ENCODE measurements around the gene GIMAP8.

The GIMAP8 gene

GRCh38 chr7:150450491-150451001 is at the start of gene GIMAP8:
Gene GIMAP8, plus strand, starts transcription at chr7:150450630. Its CDS starts 16,069 bp downstream, at chr7:150466699.
- peak within 1 kb of the TSS; percentile 42; the same call in 1 of the 2 replicates for H3K4me3 ChIP-seq (ENCODE audit: low read length)
- no peak for TF ChIP-seq ZNF274 (IDR thresholded peaks at IDR 0.05; ENCODE audit: low read depth, low read length)

DNA sequence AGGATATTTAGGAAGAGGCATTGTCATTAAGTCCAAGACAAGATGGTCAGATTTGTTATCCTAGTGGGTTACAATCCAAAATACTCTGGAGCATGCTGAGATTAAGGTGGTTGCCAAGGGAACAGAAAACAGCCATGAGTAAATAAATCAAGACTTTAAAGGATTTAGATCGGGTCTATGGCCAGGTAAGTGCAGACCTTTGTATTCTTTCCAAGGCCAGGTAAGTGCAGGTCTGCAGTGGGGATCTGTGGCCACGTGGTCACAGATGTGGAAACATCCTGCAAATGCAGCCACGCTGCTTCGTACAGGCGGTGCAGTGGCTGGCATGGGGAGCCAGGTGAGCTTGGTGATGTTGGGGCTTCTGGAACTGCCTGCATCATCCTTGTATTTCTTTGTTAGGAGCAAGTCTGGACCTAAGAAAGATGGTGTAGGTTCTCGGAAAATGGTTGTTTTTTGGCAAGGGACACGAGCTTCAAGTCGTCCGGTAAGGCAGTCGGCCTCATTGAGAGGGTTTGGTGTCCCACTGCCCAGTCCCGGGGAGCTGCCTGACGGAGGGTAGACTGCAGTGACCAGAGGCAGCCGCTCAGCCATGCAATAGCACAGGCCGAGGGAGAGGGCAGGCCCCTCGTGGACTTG is 49.5 kb upstream of the GIMAP8 start:
- no peak for TF ChIP-seq ZNF274 (IDR thresholded peaks at IDR 0.05; ENCODE audit: low read depth, low read length)

GRCh38 chr7:150401424-150401790 is 49.0 kb upstream of the GIMAP8 start:
- no peak for TF ChIP-seq ZNF274 (IDR thresholded peaks at IDR 0.05; ENCODE audit: low read depth, low read length)

More for the DNA sequence above, 49.5 kb upstream of the GIMAP8 start:
- H3K4me3 ChIP-seq (ENCODE audit: low read length), result no peak overlapping the region

DNA sequence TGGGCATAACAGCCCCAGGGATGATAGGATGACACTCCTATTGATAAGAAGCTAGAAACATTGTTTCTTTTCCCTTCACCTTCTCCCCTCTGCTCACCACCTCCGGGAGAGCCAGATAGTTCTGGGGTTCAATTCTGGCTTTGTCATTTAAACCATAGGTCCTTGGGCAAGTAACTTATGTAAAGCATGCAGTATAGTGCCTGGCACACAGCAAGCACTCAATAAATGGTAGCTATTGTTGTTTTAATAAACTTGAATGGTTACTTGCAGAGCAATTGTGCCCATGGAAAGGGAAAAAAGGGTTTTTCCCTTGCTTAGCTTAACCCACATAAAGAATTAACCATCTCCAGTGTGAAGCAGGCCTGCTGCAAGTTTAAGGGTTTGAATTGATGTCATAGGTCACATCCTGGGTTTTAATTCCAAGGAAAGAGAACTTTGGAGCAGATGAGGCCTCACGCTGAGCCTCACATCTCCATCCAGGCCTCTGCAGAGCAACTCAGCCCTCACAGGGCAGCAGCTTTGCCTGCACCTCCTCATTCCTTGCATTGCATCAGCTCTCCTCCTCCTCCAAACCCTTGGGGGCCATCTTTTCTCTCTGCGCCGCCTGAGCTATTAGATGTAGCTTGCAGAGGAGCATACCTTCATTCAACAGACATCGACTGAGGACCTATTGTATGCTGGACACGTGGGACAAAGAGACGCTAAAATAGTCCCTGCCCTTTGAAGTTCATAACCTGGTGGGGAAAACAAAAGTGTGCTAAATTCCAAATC is 48.4 kb upstream of the GIMAP8 start:
- no peak for TF ChIP-seq ZNF274 (IDR thresholded peaks at IDR 0.05; ENCODE audit: low read depth, low read length)

More at GRCh38 chr7:150401424-150401790, 49.0 kb upstream of the GIMAP8 start:
- H3K4me3 ChIP-seq (ENCODE audit: low read length), result no peak overlapping the region

GRCh38 chr7:150402671-150403321 is 47.6 kb upstream of the GIMAP8 start:
- no peak overlapping the region for H3K4me3 ChIP-seq (ENCODE audit: low read length)
- no peak for TF ChIP-seq ZNF274 (IDR thresholded peaks at IDR 0.05; ENCODE audit: low read depth, low read length)

More for the DNA sequence above, 48.4 kb upstream of the GIMAP8 start:
- H3K4me3 ChIP-seq (ENCODE audit: low read length), result no peak overlapping the region

GRCh38 chr7:150403376-150404171 is 46.9 kb upstream of the GIMAP8 start:
- peak overlapping the region; percentile 73; the same call in 1 of the 2 replicates for H3K4me3 ChIP-seq (ENCODE audit: low read length)
- no peak for TF ChIP-seq ZNF274 (IDR thresholded peaks at IDR 0.05; ENCODE audit: low read depth, low read length)

- peak overlapping the region; percentile 73; the same call in 1 of the 2 replicates for H3K4me3 ChIP-seq (ENCODE audit: low read length)
- TF ChIP-seq ZNF274 (IDR thresholded peaks at IDR 0.05; ENCODE audit: low read depth, low read length), result no peak
These were observed 46.1 kb upstream of the GIMAP8 start for GRCh38 chr7:150404172-150404804.

DNA sequence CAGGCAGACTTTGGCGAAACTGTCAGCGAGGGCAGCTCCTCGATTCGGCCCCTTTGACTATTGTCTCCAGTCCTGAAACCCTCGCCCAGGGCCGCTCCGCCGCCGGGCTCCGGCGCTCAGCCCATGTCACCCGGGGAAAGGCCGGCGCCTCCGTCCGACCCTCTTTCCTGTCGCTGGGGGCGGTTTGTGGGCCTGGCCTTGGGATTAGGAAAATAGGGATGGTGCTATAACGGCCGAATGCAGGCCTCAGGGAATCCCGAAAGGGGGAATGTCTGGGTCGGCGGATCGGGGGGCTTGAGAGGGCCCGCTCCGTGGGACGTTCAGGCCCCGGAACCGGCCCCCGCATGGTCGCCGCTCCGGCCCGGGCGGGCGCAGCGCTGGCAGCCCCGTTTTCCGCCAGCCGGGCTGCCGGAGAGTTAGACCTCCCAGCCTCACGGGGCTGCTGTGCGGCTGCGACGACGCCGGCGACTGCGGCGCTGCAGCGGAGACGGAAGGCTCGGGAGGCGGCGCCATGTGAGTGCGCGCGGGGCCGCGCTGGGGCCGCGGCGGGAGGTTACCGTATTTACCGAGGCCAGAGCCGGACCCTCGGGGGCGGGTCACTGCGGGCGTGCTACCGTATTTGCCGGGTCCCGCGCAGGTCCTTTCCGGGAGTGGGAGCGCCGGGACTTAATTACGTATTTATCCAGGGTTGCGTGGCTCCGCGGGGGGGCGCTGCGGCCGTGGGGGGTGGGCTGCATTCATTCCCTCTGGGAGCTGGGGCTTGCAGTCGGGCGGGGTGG is 45.4 kb upstream of the GIMAP8 start:
- peak overlapping the region; percentile 73; the same call in 1 of the 2 replicates for H3K4me3 ChIP-seq (ENCODE audit: low read length)
- no peak for TF ChIP-seq ZNF274 (IDR thresholded peaks at IDR 0.05; ENCODE audit: low read depth, low read length)

GRCh38 chr7:150405584-150406311 is 44.7 kb upstream of the GIMAP8 start:
- H3K4me3 ChIP-seq (ENCODE audit: low read length), result peak overlapping the region; percentile 73
- TF ChIP-seq ZNF274 (IDR thresholded peaks at IDR 0.05; ENCODE audit: low read depth, low read length), result no peak

DNA sequence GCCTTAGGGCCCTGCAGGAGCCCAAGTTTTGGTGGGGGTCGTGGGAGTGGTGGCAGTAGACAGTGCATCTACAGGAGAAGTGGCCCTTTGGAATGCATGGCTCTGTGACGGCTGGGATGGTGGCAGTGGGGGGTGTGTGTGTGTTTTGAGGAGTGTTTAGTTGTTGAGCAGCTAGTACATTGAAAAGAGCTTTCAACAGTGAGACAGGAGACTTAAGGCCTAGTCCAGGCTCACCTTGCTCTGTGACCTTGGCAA is 44.2 kb upstream of the GIMAP8 start:
- H3K4me3 ChIP-seq (ENCODE audit: low read length), result peak overlapping the region; percentile 73; the same call in 1 of the 2 replicates
- TF ChIP-seq ZNF274 (IDR thresholded peaks at IDR 0.05; ENCODE audit: low read depth, low read length), result no peak

DNA sequence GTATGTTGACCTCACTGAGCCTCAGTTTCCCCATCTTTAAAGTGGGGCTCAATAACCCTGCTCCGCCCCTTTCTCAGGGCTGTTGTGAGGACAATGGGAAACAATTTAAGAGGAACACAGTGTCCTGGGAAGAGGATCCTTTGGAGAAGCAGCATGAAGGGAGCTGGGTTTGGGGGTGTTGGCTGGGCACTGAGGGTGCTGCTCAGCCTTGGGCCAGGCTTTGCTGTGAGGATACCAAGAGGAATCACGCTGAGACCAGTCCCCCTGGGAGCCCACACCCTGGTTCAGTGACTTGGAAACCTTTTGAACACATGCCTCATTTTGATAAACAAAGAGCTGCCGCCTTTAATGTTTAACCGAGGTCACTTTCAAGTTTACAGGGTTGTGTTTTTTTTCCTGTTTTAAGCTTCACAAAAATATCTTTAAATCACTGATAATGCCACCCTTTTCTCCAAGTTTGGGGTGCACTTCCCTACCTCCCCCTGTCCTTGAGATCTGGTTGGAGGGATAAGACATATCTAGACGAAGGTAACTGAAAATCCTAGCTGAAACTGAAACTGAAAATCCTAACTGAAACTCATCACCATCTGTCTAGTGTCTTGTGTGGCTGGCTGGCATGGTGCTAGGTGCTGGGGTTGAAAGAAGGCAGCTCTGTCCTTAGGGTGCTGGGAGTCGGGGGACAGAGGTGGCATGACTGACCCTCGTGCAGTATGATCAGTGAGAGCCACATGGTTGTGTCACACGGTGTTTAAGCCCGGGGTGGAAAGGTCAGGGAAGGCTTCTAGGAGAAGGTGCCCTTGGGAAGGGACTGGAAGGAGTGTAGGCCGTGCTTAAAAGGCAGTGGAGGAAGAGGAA is 43.6 kb upstream of the GIMAP8 start:
- no peak for TF ChIP-seq ZNF274 (IDR thresholded peaks at IDR 0.05; ENCODE audit: low read depth, low read length)
- H3K4me3 ChIP-seq (ENCODE audit: low read length), result peak overlapping the region; percentile 73; the same call in 1 of the 2 replicates

Measured in GM08714 (cell line).